ENCODE data around the gene TRAK1. TPM values are rescaled to one million over a fixed set of nuclear protein-coding genes. Genes with fewer than 3 reads are reported as not detected.

TRAK1 gene
- total RNA-seq, 1 donor: 52.2 TPM

DNA sequence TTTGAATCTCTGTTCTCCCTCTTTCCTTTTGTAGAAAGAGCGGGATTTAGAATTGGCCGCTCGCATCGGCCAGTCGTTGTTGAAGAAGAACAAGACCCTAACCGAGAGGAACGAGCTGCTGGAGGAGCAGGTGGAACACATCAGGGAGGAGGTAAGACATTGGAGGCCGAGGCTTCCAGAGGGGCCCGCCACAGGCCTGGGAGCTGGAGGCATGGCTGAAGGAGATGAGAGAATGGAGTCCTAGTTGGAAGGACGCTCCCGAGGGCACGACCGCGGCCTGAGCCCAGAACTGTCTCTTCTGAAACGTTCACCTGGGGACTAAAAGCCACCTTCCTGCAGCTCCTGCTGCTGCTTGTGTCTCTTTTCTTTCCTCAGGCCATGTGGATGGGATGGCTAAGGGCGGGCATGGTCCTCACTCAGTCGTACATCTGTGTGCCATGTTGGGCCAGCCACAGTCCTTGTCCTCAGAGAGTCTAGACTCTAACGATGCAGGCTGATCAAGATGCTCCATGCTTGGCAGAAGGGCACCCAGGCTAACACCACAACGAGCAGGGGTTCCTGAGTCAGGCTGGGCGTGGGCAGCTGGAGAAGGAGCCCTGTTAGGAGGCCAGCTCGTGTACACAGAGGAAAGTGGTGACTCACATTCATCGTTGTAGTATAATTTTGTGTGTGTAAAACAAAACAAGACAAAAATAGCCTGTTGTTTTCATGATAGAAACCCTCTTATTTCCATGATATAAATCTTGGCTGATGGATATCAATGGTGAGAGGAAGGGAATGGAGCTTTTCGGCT, 93.7 kb downstream of the TRAK1 start:
- DNase-seq (ENCODE audit: low read depth): no peak
- H3K4me3 ChIP-seq (ENCODE audit: low read depth, low read length): no peak overlapping the region
- TF ChIP-seq, protein P1, sequence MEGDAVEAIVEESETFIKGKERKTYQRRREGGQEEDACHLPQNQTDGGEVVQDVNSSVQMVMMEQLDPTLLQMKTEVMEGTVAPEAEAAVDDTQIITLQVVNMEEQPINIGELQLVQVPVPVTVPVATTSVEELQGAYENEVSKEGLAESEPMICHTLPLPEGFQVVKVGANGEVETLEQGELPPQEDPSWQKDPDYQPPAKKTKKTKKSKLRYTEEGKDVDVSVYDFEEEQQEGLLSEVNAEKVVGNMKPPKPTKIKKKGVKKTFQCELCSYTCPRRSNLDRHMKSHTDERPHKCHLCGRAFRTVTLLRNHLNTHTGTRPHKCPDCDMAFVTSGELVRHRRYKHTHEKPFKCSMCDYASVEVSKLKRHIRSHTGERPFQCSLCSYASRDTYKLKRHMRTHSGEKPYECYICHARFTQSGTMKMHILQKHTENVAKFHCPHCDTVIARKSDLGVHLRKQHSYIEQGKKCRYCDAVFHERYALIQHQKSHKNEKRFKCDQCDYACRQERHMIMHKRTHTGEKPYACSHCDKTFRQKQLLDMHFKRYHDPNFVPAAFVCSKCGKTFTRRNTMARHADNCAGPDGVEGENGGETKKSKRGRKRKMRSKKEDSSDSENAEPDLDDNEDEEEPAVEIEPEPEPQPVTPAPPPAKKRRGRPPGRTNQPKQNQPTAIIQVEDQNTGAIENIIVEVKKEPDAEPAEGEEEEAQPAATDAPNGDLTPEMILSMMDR (IDR thresholded peaks at IDR 0.05; ENCODE audit: insufficient read depth, low read depth, low read length): no peak

DNA sequence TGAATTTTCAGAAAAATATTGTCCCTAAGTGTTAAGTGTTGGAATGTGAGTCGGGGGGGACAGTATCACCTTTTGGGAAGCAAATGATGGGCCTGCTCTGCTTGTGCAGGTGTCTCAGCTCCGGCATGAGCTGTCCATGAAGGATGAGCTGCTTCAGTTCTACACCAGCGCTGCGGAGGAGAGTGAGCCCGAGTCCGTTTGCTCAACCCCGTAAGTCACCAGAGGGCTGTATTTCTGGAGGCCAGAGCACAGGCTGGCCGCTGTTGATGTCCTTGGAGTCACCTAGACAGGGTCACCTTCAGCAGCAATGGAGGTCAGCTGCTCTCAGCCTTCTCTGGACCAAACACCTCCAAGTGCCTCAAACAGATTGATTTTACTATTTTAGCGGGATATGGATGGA, 96.8 kb downstream of the TRAK1 start:
- TF ChIP-seq, protein P1 (IDR thresholded peaks at IDR 0.05; ENCODE audit: insufficient read depth, low read depth, low read length): no peak
- no peak overlapping the region for H3K4me3 ChIP-seq (ENCODE audit: low read depth, low read length)
- no peak for DNase-seq (ENCODE audit: low read depth)

GRCh38 chr3:42188376-42188775, 97.2 kb downstream of the TRAK1 start:
- DNase-seq (ENCODE audit: low read depth): no peak
- no peak overlapping the region for H3K4me3 ChIP-seq (ENCODE audit: low read depth, low read length)
- TF ChIP-seq, protein P1 (IDR thresholded peaks at IDR 0.05; ENCODE audit: insufficient read depth, low read depth, low read length): no peak

- TF ChIP-seq, protein P1 (IDR thresholded peaks at IDR 0.05; ENCODE audit: insufficient read depth, low read depth, low read length): no peak
- no peak for DNase-seq (ENCODE audit: low read depth)
- no peak overlapping the region for H3K4me3 ChIP-seq (ENCODE audit: low read depth, low read length)
Observed at GRCh38 chr3:42189001-42189460, 97.9 kb downstream of the TRAK1 start.

DNA sequence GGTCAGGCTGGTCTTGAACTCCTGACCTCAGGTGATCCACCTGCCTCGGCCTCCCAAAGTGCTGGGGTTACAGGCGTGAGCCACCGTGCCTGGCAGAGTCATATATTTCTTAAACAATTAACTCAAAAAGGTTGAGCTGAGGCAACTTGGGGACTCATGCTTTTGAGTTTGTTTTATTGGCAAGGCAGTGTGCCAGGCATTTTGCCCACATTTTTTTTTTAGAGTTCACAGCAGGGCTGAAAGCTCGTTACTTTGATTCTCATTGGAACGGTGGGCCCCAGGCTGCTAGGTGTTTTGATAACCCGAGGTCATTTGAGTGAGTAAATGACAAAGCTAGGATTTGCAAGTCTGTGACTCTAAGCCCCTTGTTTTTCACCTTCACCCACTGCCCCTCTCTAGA, 98.6 kb downstream of the TRAK1 start:
- TF ChIP-seq, protein P1 (IDR thresholded peaks at IDR 0.05; ENCODE audit: insufficient read depth, low read depth, low read length): no peak
- no peak overlapping the region for H3K4me3 ChIP-seq (ENCODE audit: low read depth, low read length)
- DNase-seq (ENCODE audit: low read depth): no peak

DNA sequence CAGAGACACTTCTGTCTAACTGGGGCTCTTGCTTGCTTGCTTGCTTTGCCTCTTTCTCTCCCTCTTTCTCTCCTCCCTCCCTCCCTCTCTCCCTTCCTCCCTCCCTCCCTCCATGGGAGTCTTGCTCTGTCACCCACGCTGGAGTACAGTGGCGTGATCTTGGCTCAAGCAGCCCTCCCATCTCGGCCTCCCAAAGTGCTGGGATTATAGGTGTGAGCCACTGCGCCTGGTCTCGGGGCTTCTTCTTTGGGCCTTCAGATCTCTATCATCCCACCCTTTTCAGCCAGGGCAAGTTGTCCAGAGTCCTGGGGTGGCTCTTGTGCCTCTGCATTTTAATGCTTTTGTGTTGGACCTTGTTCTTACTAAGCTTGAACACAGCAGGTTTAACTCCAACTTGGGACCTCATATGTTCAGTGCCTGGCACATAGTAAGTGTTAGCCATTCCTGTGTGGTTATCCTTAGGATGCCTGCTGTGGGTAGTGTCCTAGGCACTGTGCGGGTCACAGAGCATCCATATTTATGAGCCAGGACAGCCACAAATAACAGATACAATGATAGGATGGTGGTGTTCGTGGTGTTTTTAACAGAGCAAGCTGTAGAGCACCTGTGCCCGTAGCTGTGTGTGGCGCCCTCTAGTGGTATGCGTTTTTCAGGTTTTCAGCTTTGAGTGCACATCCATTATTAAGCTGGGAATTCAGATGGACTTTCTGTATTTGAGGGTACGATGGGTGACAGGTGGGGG, 99.7 kb downstream of the TRAK1 start:
- peak; percentile 58 for DNase-seq (ENCODE audit: low read depth)
- TF ChIP-seq, protein P1 (IDR thresholded peaks at IDR 0.05; ENCODE audit: insufficient read depth, low read depth, low read length): peak; percentile 78
- H3K4me3 ChIP-seq (ENCODE audit: low read depth, low read length): no peak overlapping the region
